GM12872 (cell line): Measurements from ENCODE around the gene LAMC1.

Experiments used
- TF ChIP-seq, protein P1 (sequence below): IDR thresholded peaks from 3 replicates; pipeline ENCODE4 v1.5.1; 2011; ENCODE audit warnings: low read depth, mild to moderate bottlenecking, low read length, moderate library complexity; ENCODE audit not compliant: insufficient read depth

The LAMC1 gene

GRCh38 chr1:182990413-182991144, 32.6 kb upstream of the LAMC1 start:
- TF ChIP-seq, protein P1, sequence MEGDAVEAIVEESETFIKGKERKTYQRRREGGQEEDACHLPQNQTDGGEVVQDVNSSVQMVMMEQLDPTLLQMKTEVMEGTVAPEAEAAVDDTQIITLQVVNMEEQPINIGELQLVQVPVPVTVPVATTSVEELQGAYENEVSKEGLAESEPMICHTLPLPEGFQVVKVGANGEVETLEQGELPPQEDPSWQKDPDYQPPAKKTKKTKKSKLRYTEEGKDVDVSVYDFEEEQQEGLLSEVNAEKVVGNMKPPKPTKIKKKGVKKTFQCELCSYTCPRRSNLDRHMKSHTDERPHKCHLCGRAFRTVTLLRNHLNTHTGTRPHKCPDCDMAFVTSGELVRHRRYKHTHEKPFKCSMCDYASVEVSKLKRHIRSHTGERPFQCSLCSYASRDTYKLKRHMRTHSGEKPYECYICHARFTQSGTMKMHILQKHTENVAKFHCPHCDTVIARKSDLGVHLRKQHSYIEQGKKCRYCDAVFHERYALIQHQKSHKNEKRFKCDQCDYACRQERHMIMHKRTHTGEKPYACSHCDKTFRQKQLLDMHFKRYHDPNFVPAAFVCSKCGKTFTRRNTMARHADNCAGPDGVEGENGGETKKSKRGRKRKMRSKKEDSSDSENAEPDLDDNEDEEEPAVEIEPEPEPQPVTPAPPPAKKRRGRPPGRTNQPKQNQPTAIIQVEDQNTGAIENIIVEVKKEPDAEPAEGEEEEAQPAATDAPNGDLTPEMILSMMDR = no peak

- TF ChIP-seq, protein P1 = no peak
Measured at GRCh38 chr1:182993746-182994145, 29.5 kb upstream of the LAMC1 start.

DNA sequence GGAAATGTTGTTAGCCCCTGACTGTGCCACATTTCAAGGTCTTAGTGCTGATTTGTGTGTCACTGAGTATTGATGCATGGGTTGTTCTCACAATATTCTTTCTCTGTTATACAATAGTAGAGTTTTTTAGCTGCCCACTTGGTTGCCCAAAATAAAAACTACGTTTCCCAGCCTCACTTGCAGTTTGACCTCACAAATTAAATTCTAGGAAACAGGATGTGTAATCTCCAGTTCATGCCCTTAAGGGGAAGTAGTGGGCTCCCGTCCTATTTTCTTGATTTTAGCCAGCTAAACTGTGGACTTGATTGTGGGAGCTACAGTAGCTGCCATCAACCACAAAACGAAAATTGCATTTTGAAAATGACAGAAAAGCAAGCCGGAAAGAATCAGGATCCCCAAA, 27.3 kb upstream of the LAMC1 start:
- TF ChIP-seq, protein P1 = no peak

DNA sequence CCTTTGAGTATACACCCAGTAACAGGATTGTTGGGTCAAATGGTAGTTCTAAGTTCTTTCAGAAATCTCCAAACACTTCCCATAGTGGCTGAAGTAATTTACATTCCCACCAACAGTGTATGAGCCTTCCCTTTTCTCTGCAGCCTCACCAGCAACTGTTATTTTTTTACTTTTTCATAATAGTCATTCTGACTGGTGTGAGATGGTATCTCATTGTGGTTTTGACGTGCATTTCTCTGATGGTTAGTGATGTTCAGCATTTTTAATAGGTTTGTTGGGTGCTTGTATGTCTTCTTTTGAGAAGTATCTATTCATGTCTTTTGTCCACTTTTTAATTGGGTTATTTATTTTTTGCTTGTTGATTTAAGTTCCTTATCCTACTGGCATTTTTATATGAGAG, 26.4 kb upstream of the LAMC1 start:
- TF ChIP-seq, protein P1 = no peak

DNA sequence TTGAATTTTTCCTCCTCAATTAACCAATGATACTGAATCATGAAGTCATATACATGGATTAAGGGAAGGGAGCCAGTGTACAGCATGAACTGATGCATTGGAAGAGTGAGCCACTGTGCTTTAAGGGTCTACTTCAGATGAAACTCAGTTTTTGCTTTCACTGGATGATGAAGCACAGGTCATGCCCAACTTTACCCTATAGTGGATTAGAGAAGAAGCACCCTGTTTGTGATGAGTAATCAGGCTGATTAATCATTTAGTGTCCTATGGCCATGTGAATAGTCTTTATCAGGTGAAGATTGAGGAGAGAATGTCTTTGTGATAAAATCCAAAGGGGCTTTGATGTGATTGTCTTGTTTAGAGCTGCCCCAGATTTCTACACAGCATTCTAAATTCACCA, 24.7 kb upstream of the LAMC1 start:
- TF ChIP-seq, protein P1 = no peak

GRCh38 chr1:183000167-183000962, 22.9 kb upstream of the LAMC1 start:
- TF ChIP-seq, protein P1 = no peak

GRCh38 chr1:183002267-183002666, 21.0 kb upstream of the LAMC1 start:
- TF ChIP-seq, protein P1 = no peak
